Measurements from ENCODE around the gene SPOCK1. TPM values are rescaled to one million over a fixed set of nuclear protein-coding genes. Genes with fewer than 3 reads are reported as not detected.

Gene SPOCK1
- total RNA-seq, 1 experiment from 2014 or later: 23.9 TPM

GRCh38 chr5:137431051-137431450 is 68.1 kb downstream of the SPOCK1 start:
- intact Hi-C loops (cut with micrococcal nuclease; ENCODE audit: unreplicated experiment): no loop called here
- BruUV-seq (replicated peaks): no TSS peak
- Histone ChIP-seq H3K79me2 (ENCODE audit: low read depth) (no peaks in the 10 kb centered on the region), H3K9me3 (ENCODE audit: insufficient read depth, low read depth) (no peaks in the 10 kb centered on the region), H3K27ac (no peak overlapping the region), H3K4me1 (replicated peaks; ENCODE audit: insufficient read depth) (no peaks in the 10 kb centered on the region), H2AFZ (no peak overlapping the region), H4K20me1 (ENCODE audit: insufficient read depth) (no peaks in the 10 kb centered on the region), H3K4me2 (no peak overlapping the region), H3K9me2 (ENCODE audit: insufficient read depth) (no peaks in the 10 kb centered on the region), H3F3A (ENCODE audit: insufficient read depth, low read depth) (no peaks in the 10 kb centered on the region), H3K27me3 (ENCODE audit: insufficient read depth, low read depth) (no peaks in the 10 kb centered on the region), H3K4me3 (no peak overlapping the region), H3K36me3 (ENCODE audit: low read depth) (no peaks in the 10 kb centered on the region)
- CTCF ChIA-PET: no interaction called here
- TF ChIP-seq EZH2 (IDR thresholded peaks at IDR 0.05; ENCODE audit: low read depth): no peak
- no peak for TF ChIP-seq CTCF (conservative IDR thresholded peaks at IDR 0.05)
- POLR2A ChIA-PET (ENCODE audit: unreplicated experiment): no interaction called here
- DNase-seq: no peak

DNA sequence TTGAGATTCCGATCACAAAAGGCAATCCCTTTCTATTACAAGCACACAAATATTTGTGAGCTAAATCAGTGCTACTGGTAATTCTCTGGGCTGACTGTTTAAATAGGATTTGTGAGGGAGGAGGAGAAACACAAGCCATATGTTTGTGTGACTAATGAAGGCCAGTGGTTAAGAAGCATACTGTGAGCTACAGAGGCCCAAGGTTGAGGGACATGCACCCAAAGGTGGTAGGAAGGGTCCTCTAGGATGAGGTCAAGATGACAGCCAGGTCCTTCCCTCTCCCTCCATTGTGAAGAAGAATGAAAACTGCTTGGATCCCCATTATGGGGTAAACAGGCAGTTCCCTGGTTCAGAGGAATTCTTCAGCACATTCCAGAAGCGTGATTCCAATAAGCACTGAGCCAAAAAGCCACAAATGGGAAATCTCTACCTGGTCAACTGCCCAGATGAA is 83.9 kb downstream of the SPOCK1 start:
- intact Hi-C loops (cut with micrococcal nuclease; ENCODE audit: unreplicated experiment): loop anchor here (1.0 kb wide), 1 partner anchor 45 kb away; no protein-coding TSS in a partner anchor
- Histone ChIP-seq H4K20me1 (ENCODE audit: insufficient read depth) (no peaks in the 10 kb centered on the region), H3K27me3 (ENCODE audit: insufficient read depth, low read depth) (no peaks in the 10 kb centered on the region), H2AFZ (no peak overlapping the region), H3K79me2 (ENCODE audit: low read depth) (no peaks in the 10 kb centered on the region), H3K9me3 (ENCODE audit: insufficient read depth, low read depth) (no peaks in the 10 kb centered on the region), H3K27ac (no peak overlapping the region), H3K4me3 (no peak overlapping the region), H3K4me1 (replicated peaks; ENCODE audit: insufficient read depth) (no peaks in the 10 kb centered on the region), H3K4me2 (no peak overlapping the region), H3K9me2 (ENCODE audit: insufficient read depth) (no peaks in the 10 kb centered on the region), H3K36me3 (ENCODE audit: low read depth) (no peaks in the 10 kb centered on the region), H3F3A (ENCODE audit: insufficient read depth, low read depth) (no peaks in the 10 kb centered on the region)
- ChIA-PET POLR2A (ENCODE audit: unreplicated experiment) (interaction anchor here (0.6 to 0.7 kb wide), 2 partner anchors 1165 to 1267 kb away, joined by 4 to 6 read pairs; no protein-coding TSS in a partner anchor), CTCF (no interaction called here)
- TF ChIP-seq EZH2 (IDR thresholded peaks at IDR 0.05; ENCODE audit: low read depth) (no peak), CTCF (conservative IDR thresholded peaks at IDR 0.05) (no peak)
- peak in 1 of 2 experiments; percentile 14 for DNase-seq
- BruUV-seq (replicated peaks): no TSS peak

DNA sequence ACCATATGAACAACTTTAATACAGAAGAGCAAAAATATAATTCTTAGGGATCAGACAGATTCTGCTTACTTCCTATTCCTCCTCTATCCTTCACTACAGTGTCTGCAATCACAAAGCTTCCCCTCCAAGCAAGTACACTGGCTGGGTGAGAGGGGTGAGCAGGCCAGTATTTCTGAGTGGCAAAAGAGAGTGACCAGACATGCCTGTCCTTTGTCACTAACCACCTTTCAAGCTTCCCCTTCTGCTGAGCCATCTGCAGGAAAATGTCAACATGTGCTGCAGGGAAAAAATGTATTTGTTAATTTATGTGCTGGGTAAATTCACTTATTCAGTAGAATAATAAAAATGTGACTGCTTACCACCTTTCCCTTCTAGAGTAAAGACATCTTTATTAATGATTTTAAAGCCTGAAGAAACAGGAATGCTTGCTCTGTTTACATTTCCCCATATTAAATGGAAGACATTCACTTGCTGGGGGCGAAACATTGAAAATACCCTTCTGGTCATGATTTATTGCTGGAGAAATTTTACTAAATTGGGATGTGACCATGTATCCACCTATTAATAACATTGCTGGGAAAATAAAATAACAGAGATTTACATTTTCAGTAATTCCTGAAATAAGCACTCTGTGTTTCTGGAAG is 84.9 kb downstream of the SPOCK1 start:
- H3K79me2 ChIP-seq (ENCODE audit: low read depth): no peaks in the 10 kb centered on the region
- H3K9me2 ChIP-seq (ENCODE audit: insufficient read depth): no peaks in the 10 kb centered on the region
- BruUV-seq (replicated peaks): no TSS peak
- no peak overlapping the region for H3K4me2 ChIP-seq
- no peaks in the 10 kb centered on the region for H4K20me1 ChIP-seq (ENCODE audit: insufficient read depth)
- H3K9me3 ChIP-seq (ENCODE audit: insufficient read depth, low read depth): no peaks in the 10 kb centered on the region
- H3K4me1 ChIP-seq (replicated peaks; ENCODE audit: insufficient read depth): no peaks in the 10 kb centered on the region
- intact Hi-C loops (cut with micrococcal nuclease; ENCODE audit: unreplicated experiment): no loop called here
- no peak overlapping the region for H2AFZ ChIP-seq
- no peaks in the 10 kb centered on the region for H3F3A ChIP-seq (ENCODE audit: insufficient read depth, low read depth)
- TF ChIP-seq EZH2 (IDR thresholded peaks at IDR 0.05; ENCODE audit: low read depth) (no peak), CTCF (conservative IDR thresholded peaks at IDR 0.05) (no peak)
- no peak overlapping the region for H3K4me3 ChIP-seq
- H3K36me3 ChIP-seq (ENCODE audit: low read depth): no peaks in the 10 kb centered on the region
- ChIA-PET POLR2A (ENCODE audit: unreplicated experiment) (no interaction called here), CTCF (no interaction called here)
- no peak overlapping the region for H3K27ac ChIP-seq
- no peaks in the 10 kb centered on the region for H3K27me3 ChIP-seq (ENCODE audit: insufficient read depth, low read depth)
- no peak for DNase-seq

Measured in PC-9 (cell line).